HG02798 (cell line): ENCODE results near the gene TMEM120B.

Source experiments
- ATAC-seq: cut with Tn5 transposase; IDR thresholded peaks from one replicate; pipeline ENCODE4 v1.9.1; 2021; ENCODE audit warnings: mild to moderate bottlenecking; ENCODE audit not compliant: unreplicated experiment, poor library complexity

Gene TMEM120B

GRCh38 chr12:121812320-121812871, 99.8 kb downstream of the TMEM120B start:
- ATAC-seq: no peak

DNA sequence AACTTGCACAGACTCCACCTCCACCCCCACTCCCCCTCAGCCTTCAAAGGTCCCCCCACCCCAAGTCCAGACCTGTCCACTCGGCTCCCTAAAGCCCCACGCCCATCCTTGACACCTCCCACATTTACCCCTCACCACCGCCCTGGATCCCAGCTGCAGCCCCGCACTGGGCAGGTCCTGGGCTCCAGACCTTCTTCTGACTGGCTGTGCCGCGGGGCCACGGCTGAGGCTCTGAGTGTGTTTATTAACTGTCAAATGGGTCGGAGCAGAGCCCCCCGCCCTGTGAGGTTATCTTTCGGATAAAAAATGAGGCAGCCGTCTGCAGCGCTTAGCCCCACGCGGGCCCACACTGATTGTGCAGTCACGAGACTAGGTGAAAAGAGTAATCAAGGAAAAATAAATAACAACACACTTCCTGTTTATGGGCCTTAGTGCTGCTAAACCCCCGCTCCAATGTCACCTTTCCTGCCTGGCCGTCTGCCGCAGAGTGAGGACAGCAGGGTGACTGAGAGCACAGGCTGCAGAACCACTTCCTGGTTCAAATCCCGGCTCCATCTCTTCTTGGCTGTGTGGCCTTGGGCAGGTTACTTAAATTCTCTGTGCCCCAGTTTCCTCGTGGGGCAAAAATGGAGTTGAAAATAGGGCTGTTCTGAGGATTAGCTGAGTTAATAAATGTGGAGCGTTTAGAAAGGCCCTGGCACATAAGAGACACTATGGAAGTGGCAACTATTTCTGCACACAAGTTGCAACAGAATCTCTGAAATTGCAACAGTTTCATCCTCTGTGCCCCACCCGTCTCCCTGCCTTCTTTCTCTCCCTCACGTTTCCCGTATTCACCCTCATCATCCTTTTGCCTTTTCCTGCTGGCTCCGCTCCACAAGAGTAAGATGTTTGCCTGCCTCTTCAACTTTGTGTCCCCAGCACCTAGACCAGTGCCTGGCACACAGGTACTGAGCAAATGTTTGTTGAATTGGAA, 100.7 kb downstream of the TMEM120B start:
- no peak for ATAC-seq

DNA sequence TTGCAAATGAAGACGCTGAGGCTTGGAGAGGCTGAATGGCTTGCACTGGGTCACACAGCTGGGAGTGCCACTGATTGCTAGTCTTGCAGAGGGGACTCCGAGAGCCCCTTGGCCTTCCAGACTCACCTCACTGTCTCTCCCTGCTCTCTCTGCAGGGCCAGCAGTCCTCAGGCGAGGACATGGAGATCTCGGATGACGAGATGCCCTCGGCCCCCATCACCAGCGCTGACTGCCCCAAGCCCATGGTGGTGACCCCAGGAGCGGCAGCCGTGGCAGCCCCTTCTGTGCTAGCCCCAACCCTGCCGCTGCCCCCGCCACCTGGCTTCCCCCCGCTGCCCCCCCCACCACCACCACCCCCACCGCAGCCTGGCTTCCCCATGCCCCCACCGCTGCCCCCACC, 101.4 kb downstream of the TMEM120B start:
- ATAC-seq: no peak

GRCh38 chr12:121814429-121815119, 102.0 kb downstream of the TMEM120B start:
- no peak for ATAC-seq

GRCh38 chr12:121815263-121815662, 102.7 kb downstream of the TMEM120B start:
- no peak for ATAC-seq

DNA sequence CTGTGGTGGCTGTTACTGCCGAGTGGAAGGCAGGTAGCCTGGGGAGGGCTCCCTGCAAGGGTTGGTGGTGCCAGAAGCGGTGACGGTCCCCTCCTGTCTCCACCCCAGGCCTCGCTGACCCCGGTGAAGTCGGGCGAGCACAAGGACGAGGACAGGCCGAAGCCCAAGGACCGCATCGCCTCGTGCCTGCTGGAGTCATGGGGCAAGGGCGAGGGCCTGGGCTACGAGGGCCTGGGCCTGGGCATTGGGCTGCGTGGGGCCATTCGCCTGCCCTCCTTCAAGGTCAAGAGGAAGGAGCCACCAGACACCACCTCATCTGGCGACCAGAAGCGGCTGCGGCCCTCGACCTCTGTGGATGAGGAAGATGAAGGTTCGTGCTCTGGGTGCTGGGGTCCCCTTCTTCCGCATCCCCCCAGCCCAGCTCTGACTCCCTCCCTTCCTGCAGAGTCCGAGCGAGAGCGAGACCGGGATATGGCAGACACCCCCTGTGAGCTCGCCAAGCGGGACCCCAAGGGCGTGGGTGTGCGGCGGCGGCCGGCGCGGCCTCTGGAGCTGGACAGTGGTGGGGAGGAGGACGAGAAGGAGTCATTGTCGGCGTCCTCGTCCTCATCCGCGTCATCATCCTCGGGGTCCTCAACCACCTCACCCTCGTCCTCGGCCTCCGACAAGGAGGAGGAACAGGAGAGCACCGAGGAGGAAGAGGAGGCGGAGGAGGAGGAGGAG, 104.5 kb downstream of the TMEM120B start:
- no peak for ATAC-seq

DNA sequence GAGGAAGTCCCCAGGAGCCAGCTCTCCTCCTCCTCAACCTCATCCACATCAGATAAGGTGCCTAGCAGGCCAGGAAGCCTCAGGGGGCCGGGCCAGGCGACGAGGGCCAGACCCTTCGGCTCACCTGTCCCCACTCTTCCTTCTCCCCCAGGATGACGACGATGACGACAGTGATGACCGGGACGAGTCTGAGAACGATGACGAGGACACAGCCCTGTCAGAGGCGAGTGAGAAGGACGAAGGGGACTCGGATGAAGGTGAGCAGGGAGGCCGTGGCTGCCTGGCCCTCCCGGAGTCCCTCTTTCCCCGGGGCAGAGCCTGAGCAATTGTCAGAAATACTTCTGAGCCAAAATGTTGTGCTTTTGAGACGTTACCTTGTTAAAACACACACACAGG, 105.1 kb downstream of the TMEM120B start:
- ATAC-seq: no peak

- ATAC-seq: no peak
Measured at GRCh38 chr12:121819212-121819949, 106.8 kb downstream of the TMEM120B start.

GRCh38 chr12:121820056-121820455, 107.5 kb downstream of the TMEM120B start:
- ATAC-seq: no peak

- ATAC-seq: no peak
Measured at GRCh38 chr12:121822393-121823100, 110.0 kb downstream of the TMEM120B start.

GRCh38 chr12:121823101-121823726, 110.7 kb downstream of the TMEM120B start:
- ATAC-seq: no peak

DNA sequence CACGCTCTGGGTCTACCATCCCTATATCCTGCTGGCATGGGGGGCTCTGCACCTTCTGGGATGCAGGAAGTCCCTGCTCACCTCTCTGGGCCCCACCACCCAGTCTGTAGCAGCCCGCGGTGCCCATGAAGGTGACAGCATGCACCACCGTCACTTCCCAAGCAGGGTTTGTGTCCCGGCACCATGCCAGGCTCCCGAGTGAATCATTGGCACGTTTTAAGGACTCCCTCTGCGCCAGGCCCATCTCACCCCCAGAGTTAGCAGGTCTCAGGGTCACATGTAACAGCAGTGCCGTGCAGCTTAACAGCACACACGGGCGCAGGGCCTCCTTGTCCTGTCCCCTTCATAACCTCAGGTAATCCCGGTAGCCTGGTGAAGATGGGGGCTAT, 111.2 kb downstream of the TMEM120B start:
- no peak for ATAC-seq

GRCh38 chr12:121825041-121825523, 112.5 kb downstream of the TMEM120B start:
- ATAC-seq: no peak

DNA sequence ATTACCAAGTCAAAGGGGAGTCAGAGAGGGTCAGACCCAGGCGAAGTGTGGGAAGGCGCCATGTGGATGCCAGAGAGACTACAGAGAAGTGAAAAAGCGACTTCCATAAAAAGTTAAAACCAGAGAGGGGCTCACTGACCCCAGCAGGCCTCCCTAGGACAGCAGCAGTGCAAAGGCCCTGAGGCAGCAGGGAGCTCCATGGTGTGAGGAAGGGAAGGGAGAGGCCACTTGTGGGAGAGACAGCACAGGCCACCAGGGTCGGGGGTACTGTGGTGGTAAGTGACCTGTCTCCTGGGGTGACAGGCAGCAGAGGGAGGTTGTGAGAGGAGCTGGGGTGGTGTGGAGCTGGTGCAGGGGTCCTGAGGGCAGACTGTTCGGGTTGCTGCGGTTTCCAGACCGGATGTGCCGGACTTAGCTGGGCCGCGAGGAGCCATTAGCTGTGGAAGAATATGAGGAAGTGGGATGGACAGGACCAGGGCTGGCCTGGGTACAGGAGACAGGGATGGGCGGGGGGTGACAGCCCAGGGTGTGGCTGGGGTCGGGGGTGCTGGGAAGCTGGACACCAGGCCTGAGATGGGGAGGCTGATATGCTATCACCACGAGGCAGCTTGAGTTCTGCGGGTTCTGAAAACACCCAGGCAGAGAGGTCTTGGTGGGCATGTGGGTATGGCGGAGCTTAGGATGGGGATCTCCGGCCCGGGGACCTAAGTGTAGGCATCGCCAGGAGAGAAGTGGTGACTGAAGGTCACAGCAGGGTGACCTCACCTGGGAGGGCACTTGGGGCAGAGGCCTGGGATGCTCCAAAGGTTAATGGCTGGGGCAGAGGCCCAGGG, 114.0 kb downstream of the TMEM120B start:
- no peak for ATAC-seq

- no peak for ATAC-seq
Measured at GRCh38 chr12:121827351-121828099, 115.0 kb downstream of the TMEM120B start.

- ATAC-seq: no peak
Measured at GRCh38 chr12:121828306-121828705, 115.8 kb downstream of the TMEM120B start.

DNA sequence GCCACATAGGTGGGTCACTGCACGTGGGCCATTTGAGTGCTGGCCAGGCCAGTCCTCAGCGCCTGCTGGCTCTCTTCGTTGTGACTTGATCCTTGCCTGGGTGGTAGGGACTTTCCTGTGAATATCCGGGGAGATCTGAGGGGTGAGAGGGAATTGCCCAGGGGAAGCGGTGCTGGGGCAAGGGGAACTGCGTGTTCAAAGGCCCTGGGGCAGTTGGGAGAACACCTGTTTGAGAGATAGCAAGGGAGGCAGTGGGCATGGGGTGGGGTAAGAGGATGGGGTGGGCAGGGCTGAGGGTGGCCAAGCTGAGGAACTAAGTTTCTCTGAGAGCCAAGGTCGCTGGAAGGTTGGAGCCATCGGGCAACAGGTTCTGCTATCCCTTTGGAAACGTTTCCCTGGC, 116.3 kb downstream of the TMEM120B start:
- no peak for ATAC-seq
